Osteoblast (primary cell): ENCODE results near the gene RBMS2. TPM values are rescaled to one million over a fixed set of nuclear protein-coding genes. Genes with fewer than 3 reads are reported as not detected.

Source experiments
- DNase-seq: peaks from one replicate; pipeline ENCODE4 v3.0.0; 2011; ENCODE audit warnings: low spot score, mixed read lengths; ENCODE audit not compliant: insufficient read length; ENCODE audit errors: missing footprints
- H2AFZ ChIP-seq: 2 replicates; pipeline ENCODE4 v1.6.0; 2011; ENCODE audit warnings: mild to moderate bottlenecking, low read length
- H3K27ac ChIP-seq: 2 replicates; pipeline ENCODE4 v1.5.1; 2011; ENCODE audit warnings: mild to moderate bottlenecking, low read depth, low read length, moderate library complexity
- H3K27me3 ChIP-seq: 2 replicates; pipeline ENCODE4 v1.6.0; 2012; ENCODE audit warnings: mild to moderate bottlenecking, control low read depth, inconsistent platforms, low read length, moderate library complexity; ENCODE audit not compliant: insufficient read depth
- H3K36me3 ChIP-seq: 2 replicates; pipeline ENCODE4 v1.5.1; 2011; ENCODE audit warnings: mild to moderate bottlenecking, low read length, control low read depth, moderate library complexity; ENCODE audit not compliant: insufficient read depth
- H3K4me1 ChIP-seq: 2 replicates; pipeline ENCODE4 v1.5.1; 2011; ENCODE audit warnings: mild to moderate bottlenecking, low read length, control low read depth, moderate library complexity; ENCODE audit not compliant: insufficient read depth
- H3K4me2 ChIP-seq: 2 replicates; pipeline ENCODE4 v1.6.0; 2011; ENCODE audit warnings: mild to moderate bottlenecking, low read length; ENCODE audit not compliant: insufficient read depth
- H3K4me3 ChIP-seq: fragments of 200-600 bp; sonication (generic); 3 replicates; pipeline ENCODE4 v1.5.1; 2012; ENCODE audit warnings: mild to moderate bottlenecking, low read length, inconsistent platforms; ENCODE audit not compliant: insufficient read depth
- H3K79me2 ChIP-seq: 2 replicates; pipeline ENCODE4 v1.6.0; 2012; ENCODE audit warnings: mild to moderate bottlenecking, low read length, control low read depth, inconsistent platforms; ENCODE audit not compliant: insufficient read depth
- H3K9me3 ChIP-seq: 2 replicates; pipeline ENCODE4 v1.5.1; 2011; ENCODE audit warnings: low read depth, low read length, control low read depth
- H4K20me1 ChIP-seq: 2 replicates; pipeline ENCODE4 v1.6.0; 2012; ENCODE audit warnings: mild to moderate bottlenecking, low read length, control low read depth; ENCODE audit not compliant: insufficient read depth
- total RNA-seq: library from RNA; depleted of rRNA; stranded (reverse); fragments of >200 nt; gene quantifications from 2 replicates; pipeline ENCODE4 v1.2.3, GENCODE V29; 2012
- TF ChIP-seq, protein P1 (sequence below): IDR thresholded peaks from 2 replicates; pipeline ENCODE4 v1.5.1; 2011; ENCODE audit warnings: mild to moderate bottlenecking, low read depth, low read length, moderate library complexity; ENCODE audit errors: extremely low read depth

RBMS2 gene
- total RNA-seq, 1 donor = 24.2 TPM

DNA sequence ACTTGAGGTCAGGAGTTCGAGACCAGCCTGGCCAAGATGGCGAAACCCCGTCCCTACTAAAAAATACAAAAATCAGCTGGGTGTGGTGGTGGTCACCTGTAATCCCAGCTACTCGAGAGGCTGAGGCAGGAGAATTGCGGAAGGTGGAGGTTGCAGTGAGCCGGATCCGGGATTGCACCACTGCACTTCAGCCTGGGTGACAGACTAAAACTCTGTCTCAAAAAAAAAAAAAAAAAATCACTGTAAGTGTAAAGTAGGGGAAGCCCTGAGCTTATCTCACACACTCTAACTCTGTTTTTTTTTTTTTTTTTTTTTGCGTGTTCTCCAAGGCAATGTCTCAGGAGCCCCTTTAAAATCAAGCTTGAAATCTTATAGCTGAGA, 421 bp upstream of the RBMS2 start:
- H3K4me1 ChIP-seq = peaks cover 35% of the 10 kb centered on the region
- H3K4me3 ChIP-seq = peak overlapping the region; percentile 90
- peaks cover 42% of the 10 kb centered on the region for H3K79me2 ChIP-seq
- TF ChIP-seq, protein P1, sequence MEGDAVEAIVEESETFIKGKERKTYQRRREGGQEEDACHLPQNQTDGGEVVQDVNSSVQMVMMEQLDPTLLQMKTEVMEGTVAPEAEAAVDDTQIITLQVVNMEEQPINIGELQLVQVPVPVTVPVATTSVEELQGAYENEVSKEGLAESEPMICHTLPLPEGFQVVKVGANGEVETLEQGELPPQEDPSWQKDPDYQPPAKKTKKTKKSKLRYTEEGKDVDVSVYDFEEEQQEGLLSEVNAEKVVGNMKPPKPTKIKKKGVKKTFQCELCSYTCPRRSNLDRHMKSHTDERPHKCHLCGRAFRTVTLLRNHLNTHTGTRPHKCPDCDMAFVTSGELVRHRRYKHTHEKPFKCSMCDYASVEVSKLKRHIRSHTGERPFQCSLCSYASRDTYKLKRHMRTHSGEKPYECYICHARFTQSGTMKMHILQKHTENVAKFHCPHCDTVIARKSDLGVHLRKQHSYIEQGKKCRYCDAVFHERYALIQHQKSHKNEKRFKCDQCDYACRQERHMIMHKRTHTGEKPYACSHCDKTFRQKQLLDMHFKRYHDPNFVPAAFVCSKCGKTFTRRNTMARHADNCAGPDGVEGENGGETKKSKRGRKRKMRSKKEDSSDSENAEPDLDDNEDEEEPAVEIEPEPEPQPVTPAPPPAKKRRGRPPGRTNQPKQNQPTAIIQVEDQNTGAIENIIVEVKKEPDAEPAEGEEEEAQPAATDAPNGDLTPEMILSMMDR = no peak
- H3K36me3 ChIP-seq = no peaks in the 10 kb centered on the region
- H3K4me2 ChIP-seq = peak overlapping the region; percentile 83
- H3K9me3 ChIP-seq = no peaks in the 10 kb centered on the region
- H3K27ac ChIP-seq = peak overlapping the region; percentile 82
- peak overlapping the region; percentile 90 for H2AFZ ChIP-seq
- H4K20me1 ChIP-seq = no peaks in the 10 kb centered on the region
- no peaks in the 10 kb centered on the region for H3K27me3 ChIP-seq
- no peak for DNase-seq

DNA sequence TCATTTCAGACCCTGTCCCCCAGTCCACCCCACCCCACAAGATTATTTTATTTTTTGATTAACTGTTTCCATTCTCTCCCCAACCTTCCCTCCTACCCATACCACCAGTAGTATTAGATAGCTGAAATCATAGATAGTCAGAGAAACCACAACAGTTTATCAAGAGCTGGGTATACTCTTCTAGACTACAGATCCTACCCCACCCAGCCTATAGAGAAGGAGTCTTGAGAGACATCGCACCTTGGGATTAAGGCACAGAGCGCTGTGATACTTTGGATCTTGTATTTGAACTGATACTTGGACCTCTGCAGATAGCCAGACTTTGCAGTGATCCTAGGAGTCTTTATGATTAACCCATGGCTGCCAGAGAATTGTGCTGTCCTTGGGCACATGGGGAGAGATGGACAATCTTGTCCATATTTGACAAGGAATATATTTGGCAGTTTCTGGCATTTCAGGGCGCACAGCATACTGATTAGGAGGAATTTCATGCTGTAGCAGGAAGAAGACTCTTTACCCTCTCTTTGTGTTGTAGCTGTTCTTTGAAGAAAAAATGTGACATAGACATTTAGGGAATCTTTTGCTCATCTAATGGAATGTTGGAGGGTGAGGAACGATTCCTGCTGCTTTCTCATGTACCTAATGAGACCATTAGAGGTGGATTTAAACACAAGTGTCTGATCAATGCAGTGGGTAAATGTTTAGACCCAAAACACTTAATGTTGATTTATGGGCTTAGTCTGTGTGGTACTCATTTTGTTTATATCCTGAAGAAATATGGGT, 982 bp downstream of the RBMS2 start:
- Histone ChIP-seq H3K4me1 (peaks cover 47% of the 10 kb centered on the region), H3K27me3 (no peaks in the 10 kb centered on the region), H3K4me3 (peak overlapping the region; percentile 90), H3K36me3 (no peaks in the 10 kb centered on the region), H3K79me2 (peaks cover 56% of the 10 kb centered on the region), H4K20me1 (no peaks in the 10 kb centered on the region), H3K9me3 (no peaks in the 10 kb centered on the region), H3K4me2 (peak overlapping the region; percentile 80), H2AFZ (peak overlapping the region; percentile 75), H3K27ac (peak overlapping the region; percentile 93)
- peak; percentile 49 for DNase-seq
- TF ChIP-seq, protein P1 = no peak

DNA sequence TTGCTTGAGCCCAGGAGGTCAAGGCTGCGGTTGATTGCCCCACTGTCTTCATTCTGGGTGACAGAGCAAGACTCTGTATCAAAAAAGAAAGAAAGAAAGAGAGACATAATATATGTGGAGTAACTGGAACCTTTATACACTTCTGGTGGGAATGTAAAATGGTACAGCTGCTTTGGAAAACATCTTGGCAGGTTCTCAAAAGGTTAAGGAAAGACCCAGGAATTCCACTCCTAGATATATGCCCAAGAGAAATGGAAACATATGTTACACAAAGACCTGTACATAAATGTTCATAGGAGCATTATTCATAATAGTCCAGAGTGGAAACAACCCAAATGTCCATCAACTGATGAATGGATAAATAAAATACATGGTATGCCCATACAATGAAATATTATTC, 7.2 kb downstream of the RBMS2 start:
- no peak for DNase-seq
- Histone ChIP-seq H3K4me3 (no peak overlapping the region), H3K4me2 (no peak overlapping the region), H3K27me3 (no peaks in the 10 kb centered on the region), H3K27ac (no peak overlapping the region), H4K20me1 (peaks cover 8% of the 10 kb centered on the region), H3K4me1 (peaks cover 22% of the 10 kb centered on the region), H3K36me3 (peaks cover 7% of the 10 kb centered on the region), H3K9me3 (no peaks in the 10 kb centered on the region), H3K79me2 (peaks cover 95% of the 10 kb centered on the region), H2AFZ (no peak overlapping the region)
- TF ChIP-seq, protein P1 = no peak

DNA sequence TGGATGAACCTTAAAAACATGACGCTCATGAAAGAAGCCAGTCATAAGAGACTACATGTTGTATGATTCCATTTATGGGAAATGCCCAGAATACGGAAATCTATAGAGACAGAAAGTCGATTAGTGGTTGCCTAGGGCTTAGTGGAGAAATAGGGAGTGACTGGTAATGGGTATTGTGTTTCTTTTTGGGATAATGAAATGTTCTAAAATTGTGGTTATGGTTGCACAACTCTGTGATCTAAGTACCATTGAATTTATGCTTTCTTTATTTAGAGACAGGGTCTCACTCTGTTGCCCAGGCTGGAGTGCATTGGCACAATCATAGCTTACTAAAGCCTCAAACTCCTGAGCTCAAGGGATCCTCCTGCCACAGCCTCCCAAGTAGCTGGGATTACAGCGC, 8.0 kb downstream of the RBMS2 start:
- peaks cover 7% of the 10 kb centered on the region for H3K36me3 ChIP-seq
- H3K4me1 ChIP-seq = peaks cover 18% of the 10 kb centered on the region
- H2AFZ ChIP-seq = no peak overlapping the region
- no peak overlapping the region for H3K4me3 ChIP-seq
- no peak overlapping the region for H3K27ac ChIP-seq
- H3K9me3 ChIP-seq = no peaks in the 10 kb centered on the region
- no peak overlapping the region for H3K4me2 ChIP-seq
- no peak for DNase-seq
- H4K20me1 ChIP-seq = peaks cover 12% of the 10 kb centered on the region
- TF ChIP-seq, protein P1 = no peak
- peaks cover 95% of the 10 kb centered on the region for H3K79me2 ChIP-seq
- H3K27me3 ChIP-seq = no peaks in the 10 kb centered on the region
